ENCODE measurements around the gene PDE4DIP. TPM values are rescaled to one million over a fixed set of nuclear protein-coding genes. Genes with fewer than 3 reads are reported as not detected.
"Not testable (repeated sequence)": the region's sequence is repeated elsewhere in the genome, so short reads cannot be mapped to it uniquely, and the experiment has no call there.

The PDE4DIP gene
- total RNA-seq: 605 TPM

DNA sequence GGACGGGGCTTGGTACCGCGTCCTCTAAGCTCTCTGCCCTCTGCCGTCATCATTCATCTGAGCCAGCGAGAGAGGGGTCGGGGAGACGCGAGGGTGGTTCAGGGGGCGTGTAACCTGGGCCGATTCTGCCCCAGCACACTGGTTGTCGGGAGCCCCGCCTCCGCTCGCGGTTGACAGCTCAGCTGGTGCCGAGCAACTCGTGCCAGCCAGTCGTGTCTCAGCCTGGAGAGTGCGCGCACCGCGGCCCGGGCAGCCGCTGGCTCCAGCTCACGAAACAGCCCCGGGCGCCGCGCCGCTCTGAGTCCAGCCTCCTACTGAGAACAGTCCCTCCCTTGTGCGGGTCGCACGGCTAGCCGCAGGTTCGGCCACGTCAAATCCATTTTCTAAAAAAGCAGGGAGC is at the start of gene PDE4DIP:
Gene PDE4DIP, plus strand, starts transcription at position 209 of the 400 bp plus-strand sequence. CDS start 347 bp downstream, outside the sequence.
- not testable (repeated sequence) for H3K9ac ChIP-seq (ENCODE audit: low read depth in 1 of 3, low read length in 3 of 3); H3K27ac ChIP-seq (ENCODE audit: low read depth, low read length); H3K27me3 ChIP-seq (ENCODE audit: control insufficient read depth in 3 of 3, insufficient read depth in 3 of 3, low read length in 3 of 3); H3K4me3 ChIP-seq (ENCODE audit: low read length in 3 of 3); H3K36me3 ChIP-seq (ENCODE audit: control insufficient read depth in 3 of 3, insufficient read depth in 3 of 3, low read length in 3 of 3); H3K9me3 ChIP-seq (ENCODE audit: control insufficient read depth in 3 of 3, low read length in 3 of 3); H3K4me1 ChIP-seq (ENCODE audit: control insufficient read depth in 3 of 3, insufficient read depth in 3 of 3, low read length in 3 of 3)

DNA sequence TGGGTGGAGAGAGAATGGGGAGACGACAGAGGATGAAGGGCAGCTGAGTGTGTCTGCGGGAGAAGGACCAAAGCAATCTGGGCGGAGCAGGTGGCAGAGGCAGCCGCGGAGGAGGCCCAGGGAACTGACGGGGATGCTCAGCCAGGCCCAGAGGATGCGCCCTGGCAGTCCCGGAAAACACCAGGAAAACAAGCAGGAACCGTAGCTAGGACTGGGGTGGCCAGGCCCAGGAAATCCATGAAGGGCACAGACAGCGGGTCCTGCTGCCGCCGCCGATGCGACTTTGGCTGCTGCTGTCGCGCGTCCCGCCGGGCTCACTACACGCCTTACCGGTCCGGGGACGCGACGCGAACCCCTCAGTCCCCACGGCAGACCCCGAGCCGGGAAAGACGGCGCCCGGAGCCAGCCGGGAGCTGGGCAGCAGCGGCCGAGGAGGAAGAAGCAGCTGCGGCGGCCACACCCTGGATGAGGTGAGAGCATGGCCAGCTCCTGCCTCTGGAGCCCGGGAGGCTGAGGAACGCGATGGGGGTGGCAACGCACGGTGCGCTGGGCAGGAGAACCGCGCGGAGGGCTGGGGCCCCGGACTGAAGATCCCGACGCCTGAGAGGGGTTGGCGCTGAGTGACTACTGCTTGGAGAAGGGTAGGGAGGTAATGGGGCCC is 35.8 kb upstream of the PDE4DIP start:
- not testable (repeated sequence) for H3K36me3 ChIP-seq (ENCODE audit: control insufficient read depth in 3 of 3, insufficient read depth in 3 of 3, low read length in 3 of 3); H3K27me3 ChIP-seq (ENCODE audit: control insufficient read depth in 3 of 3, insufficient read depth in 3 of 3, low read length in 3 of 3); H3K4me3 ChIP-seq (ENCODE audit: low read length in 3 of 3); H3K27ac ChIP-seq (ENCODE audit: low read depth, low read length); H3K9ac ChIP-seq (ENCODE audit: low read depth in 1 of 3, low read length in 3 of 3); H3K9me3 ChIP-seq (ENCODE audit: control insufficient read depth in 3 of 3, low read length in 3 of 3); H3K4me1 ChIP-seq (ENCODE audit: control insufficient read depth in 3 of 3, insufficient read depth in 3 of 3, low read length in 3 of 3)

DNA sequence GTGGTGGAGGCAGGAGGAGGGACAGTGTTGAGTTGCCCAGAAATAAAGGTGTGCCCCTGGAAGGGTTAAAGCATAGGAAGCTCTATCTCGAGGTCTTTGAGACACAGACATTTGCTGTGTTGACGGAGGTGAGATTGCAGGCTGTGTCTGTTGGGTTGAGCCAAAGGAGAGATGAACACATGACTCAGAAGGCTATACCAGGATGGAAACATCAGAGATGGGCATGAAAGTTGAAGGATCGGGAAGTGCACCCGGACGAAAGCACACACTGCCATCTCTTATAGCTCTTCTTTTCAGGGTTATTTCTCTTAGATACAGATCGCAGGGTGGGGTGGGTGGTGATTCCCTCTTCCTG is 35.3 kb upstream of the PDE4DIP start:
- H3K9me3 ChIP-seq (ENCODE audit: control insufficient read depth in 3 of 3, low read length in 3 of 3); H3K27me3 ChIP-seq (ENCODE audit: control insufficient read depth in 3 of 3, insufficient read depth in 3 of 3, low read length in 3 of 3); H3K9ac ChIP-seq (ENCODE audit: low read depth in 1 of 3, low read length in 3 of 3); H3K4me1 ChIP-seq (ENCODE audit: control insufficient read depth in 3 of 3, insufficient read depth in 3 of 3, low read length in 3 of 3); H3K4me3 ChIP-seq (ENCODE audit: low read length in 3 of 3); H3K36me3 ChIP-seq (ENCODE audit: control insufficient read depth in 3 of 3, insufficient read depth in 3 of 3, low read length in 3 of 3); H3K27ac ChIP-seq (ENCODE audit: low read depth, low read length): not testable (repeated sequence)

DNA sequence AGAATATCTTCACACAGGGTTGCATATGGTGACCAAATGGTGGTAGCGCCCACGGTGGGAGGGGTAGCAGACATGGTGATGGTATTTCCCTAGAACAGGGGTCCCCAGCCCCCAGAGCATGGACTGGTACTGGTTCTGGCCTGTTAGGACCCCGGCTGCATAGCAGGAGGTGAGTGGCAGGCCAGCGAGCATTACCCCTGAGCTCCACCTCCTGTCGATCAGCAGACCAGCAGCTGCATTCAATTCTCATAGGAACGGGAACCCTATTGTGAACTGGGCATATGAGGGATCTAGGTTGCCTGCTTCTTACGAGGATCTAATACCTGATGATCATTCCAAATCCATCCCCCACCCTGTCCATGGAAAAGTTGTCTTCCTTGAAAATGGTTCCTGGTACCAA is 22.0 kb upstream of the PDE4DIP start:
- H3K4me3 ChIP-seq (ENCODE audit: low read length in 3 of 3); H3K4me1 ChIP-seq (ENCODE audit: control insufficient read depth in 3 of 3, insufficient read depth in 3 of 3, low read length in 3 of 3); H3K9ac ChIP-seq (ENCODE audit: low read depth in 1 of 3, low read length in 3 of 3); H3K27me3 ChIP-seq (ENCODE audit: control insufficient read depth in 3 of 3, insufficient read depth in 3 of 3, low read length in 3 of 3); H3K36me3 ChIP-seq (ENCODE audit: control insufficient read depth in 3 of 3, insufficient read depth in 3 of 3, low read length in 3 of 3); H3K27ac ChIP-seq (ENCODE audit: low read depth, low read length); H3K9me3 ChIP-seq (ENCODE audit: control insufficient read depth in 3 of 3, low read length in 3 of 3): not testable (repeated sequence)

DNA sequence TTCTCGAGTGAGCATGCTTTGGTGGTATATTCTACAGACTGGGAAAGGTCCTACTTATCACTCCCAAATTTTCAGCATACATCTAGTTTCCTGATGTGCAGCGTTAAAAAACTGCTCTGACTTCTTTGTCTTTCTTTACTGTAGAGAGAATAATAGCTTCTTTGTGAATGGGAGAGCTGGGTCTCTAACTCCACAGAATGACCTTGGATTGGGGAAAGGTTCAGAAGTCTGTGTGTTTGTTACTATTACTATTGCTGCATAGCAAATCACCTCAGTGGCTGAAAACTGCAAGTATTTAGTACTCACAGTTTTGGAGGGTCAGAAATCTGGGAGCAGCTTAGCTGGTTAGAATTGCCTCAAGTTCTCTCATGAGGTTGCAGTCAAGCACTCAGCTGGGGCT is 20.4 kb upstream of the PDE4DIP start:
- not testable (repeated sequence) for H3K9ac ChIP-seq (ENCODE audit: low read depth in 1 of 3, low read length in 3 of 3); H3K27me3 ChIP-seq (ENCODE audit: control insufficient read depth in 3 of 3, insufficient read depth in 3 of 3, low read length in 3 of 3); H3K4me1 ChIP-seq (ENCODE audit: control insufficient read depth in 3 of 3, insufficient read depth in 3 of 3, low read length in 3 of 3); H3K27ac ChIP-seq (ENCODE audit: low read depth, low read length); H3K9me3 ChIP-seq (ENCODE audit: control insufficient read depth in 3 of 3, low read length in 3 of 3); H3K36me3 ChIP-seq (ENCODE audit: control insufficient read depth in 3 of 3, insufficient read depth in 3 of 3, low read length in 3 of 3); H3K4me3 ChIP-seq (ENCODE audit: low read length in 3 of 3)

DNA sequence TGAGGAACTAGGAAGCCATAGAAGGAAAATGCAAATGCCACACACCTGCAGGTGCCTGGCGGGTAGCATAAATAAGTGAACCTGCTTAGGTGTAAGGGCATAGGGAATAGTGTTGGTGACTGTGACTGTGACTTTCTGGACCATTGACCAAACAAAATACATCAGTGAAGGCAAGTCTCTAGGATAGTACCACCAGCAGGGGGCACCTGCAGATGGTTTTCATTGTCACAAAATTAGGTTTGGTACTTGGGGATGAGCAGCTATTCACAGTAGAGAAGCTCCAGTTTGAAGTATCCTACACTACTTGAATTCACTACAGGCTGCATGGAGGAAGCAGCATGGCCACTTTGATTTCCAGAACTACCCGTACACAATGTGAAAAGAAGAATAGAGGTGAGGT is 19.2 kb upstream of the PDE4DIP start:
- not testable (repeated sequence) for H3K9me3 ChIP-seq (ENCODE audit: control insufficient read depth in 3 of 3, low read length in 3 of 3); H3K4me3 ChIP-seq (ENCODE audit: low read length in 3 of 3); H3K9ac ChIP-seq (ENCODE audit: low read depth in 1 of 3, low read length in 3 of 3); H3K27me3 ChIP-seq (ENCODE audit: control insufficient read depth in 3 of 3, insufficient read depth in 3 of 3, low read length in 3 of 3); H3K27ac ChIP-seq (ENCODE audit: low read depth, low read length); H3K36me3 ChIP-seq (ENCODE audit: control insufficient read depth in 3 of 3, insufficient read depth in 3 of 3, low read length in 3 of 3); H3K4me1 ChIP-seq (ENCODE audit: control insufficient read depth in 3 of 3, insufficient read depth in 3 of 3, low read length in 3 of 3)

DNA sequence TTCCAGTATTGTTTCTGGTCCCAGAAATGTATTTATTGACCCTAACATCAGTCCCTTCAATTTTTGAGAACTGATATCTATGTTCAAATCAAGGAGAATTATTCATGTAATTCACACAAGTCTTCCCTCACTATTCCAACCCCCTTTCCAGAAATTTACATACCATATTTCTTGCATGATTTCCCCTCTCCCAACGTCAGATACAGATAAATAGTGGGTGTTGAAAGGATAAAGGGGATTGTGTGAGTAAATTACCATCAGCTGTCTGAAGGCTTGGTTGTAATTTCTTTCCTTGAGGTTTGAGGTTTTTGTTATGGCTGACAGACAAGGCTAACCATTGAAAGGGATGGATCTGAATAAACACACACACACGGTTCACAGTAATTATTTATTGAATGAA is 15.7 kb upstream of the PDE4DIP start:
- H3K27me3 ChIP-seq (ENCODE audit: control insufficient read depth in 3 of 3, insufficient read depth in 3 of 3, low read length in 3 of 3); H3K9me3 ChIP-seq (ENCODE audit: control insufficient read depth in 3 of 3, low read length in 3 of 3); H3K9ac ChIP-seq (ENCODE audit: low read depth in 1 of 3, low read length in 3 of 3): not testable (repeated sequence)

DNA sequence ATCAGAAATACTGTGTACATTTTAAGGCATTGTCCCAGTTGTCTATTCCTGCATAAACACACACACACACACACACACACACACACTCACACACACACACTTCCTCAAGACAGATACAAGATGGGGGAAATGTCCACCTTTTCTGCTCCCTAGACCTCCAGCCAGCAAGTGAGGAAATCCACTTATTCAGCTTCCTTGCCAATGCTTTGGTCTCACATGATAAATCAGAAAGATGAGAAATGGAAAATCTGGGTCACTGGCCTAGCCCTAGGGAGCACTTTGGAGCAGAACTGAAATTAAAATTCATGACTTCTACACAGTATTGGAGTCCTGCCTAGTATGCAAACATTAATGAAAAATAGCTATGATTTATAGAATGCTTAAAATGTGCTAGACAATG is 15.3 kb upstream of the PDE4DIP start:
- not testable (repeated sequence) for H3K36me3 ChIP-seq (ENCODE audit: control insufficient read depth in 3 of 3, insufficient read depth in 3 of 3, low read length in 3 of 3); H3K9ac ChIP-seq (ENCODE audit: low read depth in 1 of 3, low read length in 3 of 3); H3K4me1 ChIP-seq (ENCODE audit: control insufficient read depth in 3 of 3, insufficient read depth in 3 of 3, low read length in 3 of 3); H3K4me3 ChIP-seq (ENCODE audit: low read length in 3 of 3); H3K27ac ChIP-seq (ENCODE audit: low read depth, low read length); H3K9me3 ChIP-seq (ENCODE audit: control insufficient read depth in 3 of 3, low read length in 3 of 3); H3K27me3 ChIP-seq (ENCODE audit: control insufficient read depth in 3 of 3, insufficient read depth in 3 of 3, low read length in 3 of 3)

More for the DNA sequence above, 15.7 kb upstream of the PDE4DIP start:
- not testable (repeated sequence) for H3K36me3 ChIP-seq (ENCODE audit: control insufficient read depth in 3 of 3, insufficient read depth in 3 of 3, low read length in 3 of 3); H3K27ac ChIP-seq (ENCODE audit: low read depth, low read length); H3K4me3 ChIP-seq (ENCODE audit: low read length in 3 of 3); H3K4me1 ChIP-seq (ENCODE audit: control insufficient read depth in 3 of 3, insufficient read depth in 3 of 3, low read length in 3 of 3)

DNA sequence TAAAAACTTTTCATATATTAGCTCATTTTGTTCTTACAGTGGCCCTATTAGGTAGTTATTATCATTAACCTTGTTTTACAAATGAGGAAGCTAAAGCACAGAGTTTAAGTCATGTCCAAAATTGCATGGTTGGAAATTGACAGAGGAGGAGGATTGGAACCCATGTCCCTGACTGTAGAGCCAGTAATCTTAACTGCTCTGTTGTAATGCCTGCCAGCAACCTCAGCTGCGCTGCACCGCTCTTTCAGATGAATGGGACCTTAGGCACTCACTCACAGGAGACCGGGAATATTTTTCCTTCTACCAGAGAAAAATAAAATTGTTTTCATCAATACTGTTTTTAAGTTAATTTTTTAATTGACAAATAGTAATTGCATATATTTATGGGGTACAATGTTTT is 14.9 kb upstream of the PDE4DIP start:
- not testable (repeated sequence) for H3K4me3 ChIP-seq (ENCODE audit: low read length in 3 of 3); H3K27me3 ChIP-seq (ENCODE audit: control insufficient read depth in 3 of 3, insufficient read depth in 3 of 3, low read length in 3 of 3); H3K4me1 ChIP-seq (ENCODE audit: control insufficient read depth in 3 of 3, insufficient read depth in 3 of 3, low read length in 3 of 3); H3K36me3 ChIP-seq (ENCODE audit: control insufficient read depth in 3 of 3, insufficient read depth in 3 of 3, low read length in 3 of 3); H3K9ac ChIP-seq (ENCODE audit: low read depth in 1 of 3, low read length in 3 of 3); H3K9me3 ChIP-seq (ENCODE audit: control insufficient read depth in 3 of 3, low read length in 3 of 3); H3K27ac ChIP-seq (ENCODE audit: low read depth, low read length)

DNA sequence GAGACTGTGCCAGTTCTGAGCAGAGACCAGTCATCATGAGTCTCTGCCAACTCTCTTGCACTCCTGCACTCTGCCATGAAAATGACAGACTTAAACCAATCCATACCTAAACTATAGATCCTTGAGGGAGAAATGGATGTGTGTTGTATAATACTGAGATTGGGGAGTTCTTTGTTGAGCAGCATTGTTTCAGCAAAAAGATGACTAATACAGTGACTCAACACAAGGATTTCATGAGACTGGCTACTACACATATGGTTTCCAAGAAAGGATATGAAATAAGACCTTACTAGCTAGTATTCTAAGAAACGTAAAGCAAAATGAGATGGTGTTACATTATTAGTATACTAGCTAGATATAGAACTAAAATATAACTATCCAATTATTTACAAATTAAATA is 3.0 kb upstream of the PDE4DIP start:
- not testable (repeated sequence) for H3K4me3 ChIP-seq (ENCODE audit: low read length in 3 of 3); H3K4me1 ChIP-seq (ENCODE audit: control insufficient read depth in 3 of 3, insufficient read depth in 3 of 3, low read length in 3 of 3); H3K9ac ChIP-seq (ENCODE audit: low read depth in 1 of 3, low read length in 3 of 3); H3K9me3 ChIP-seq (ENCODE audit: control insufficient read depth in 3 of 3, low read length in 3 of 3); H3K27ac ChIP-seq (ENCODE audit: low read depth, low read length); H3K27me3 ChIP-seq (ENCODE audit: control insufficient read depth in 3 of 3, insufficient read depth in 3 of 3, low read length in 3 of 3); H3K36me3 ChIP-seq (ENCODE audit: control insufficient read depth in 3 of 3, insufficient read depth in 3 of 3, low read length in 3 of 3)

DNA sequence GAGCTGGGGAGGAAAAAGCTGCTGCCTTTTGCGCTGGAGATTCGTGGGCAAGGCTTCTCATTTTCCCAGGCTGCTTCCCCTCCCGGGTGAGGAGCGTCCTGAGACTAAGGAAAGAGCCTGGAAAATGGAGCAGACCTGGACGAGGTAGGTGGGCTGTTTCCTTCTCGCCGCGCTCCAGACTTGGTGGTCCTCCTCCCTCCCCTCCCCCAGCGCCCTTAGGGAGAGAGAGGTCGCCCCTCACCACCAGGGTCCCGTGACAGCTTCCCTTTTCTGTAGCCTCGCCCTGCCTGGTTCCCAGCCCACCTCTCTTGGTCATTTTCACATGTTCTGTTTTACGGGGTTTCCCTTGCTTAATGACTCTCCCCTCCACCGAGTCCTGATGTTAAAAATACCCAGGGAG is 423 bp downstream of the PDE4DIP start:
- not testable (repeated sequence) for H3K9ac ChIP-seq (ENCODE audit: low read depth in 1 of 3, low read length in 3 of 3); H3K36me3 ChIP-seq (ENCODE audit: control insufficient read depth in 3 of 3, insufficient read depth in 3 of 3, low read length in 3 of 3); H3K4me3 ChIP-seq (ENCODE audit: low read length in 3 of 3); H3K9me3 ChIP-seq (ENCODE audit: control insufficient read depth in 3 of 3, low read length in 3 of 3); H3K27me3 ChIP-seq (ENCODE audit: control insufficient read depth in 3 of 3, insufficient read depth in 3 of 3, low read length in 3 of 3); H3K4me1 ChIP-seq (ENCODE audit: control insufficient read depth in 3 of 3, insufficient read depth in 3 of 3, low read length in 3 of 3); H3K27ac ChIP-seq (ENCODE audit: low read depth, low read length)
